K562 (cell line): ENCODE measurements around the gene MATN4. TPM values are rescaled to one million over a fixed set of nuclear protein-coding genes. Genes with fewer than 3 reads are reported as not detected.

Source experiments
- ARNT ChIP-seq, 2 experiments: fragments of 450-650 bp; IDR thresholded peaks; 2 replicates each; pipeline ENCODE4 v1.6.1; 2016; ENCODE audit warnings: mild to moderate bottlenecking in 1 of 2
- ATF7 ChIP-seq: fragments of 450-650 bp; IDR thresholded peaks from 2 replicates; pipeline ENCODE4 v1.7.1; 2014; ENCODE audit warnings: mild to moderate bottlenecking, moderate library complexity
- CBX1 ChIP-seq: sonication (generic); IDR thresholded peaks from 2 replicates; pipeline ENCODE4 v1.6.1; 2016; ENCODE audit warnings: antibody characterized with exemption, low read depth, mild to moderate bottlenecking
- CBX5 ChIP-seq: IDR thresholded peaks from 2 replicates; pipeline ENCODE4 v1.6.1; 2014; ENCODE audit warnings: low read depth, borderline replicate concordance
- CEBPG ChIP-seq, 3 experiments: fragments of 200-800 bp in 1 of 3; sonication (Bioruptor generic) in 1 of 3; sonication (generic) in 1 of 3; formaldehyde crosslinking in 1 of 3; IDR thresholded peaks in 2 of 3; conservative IDR thresholded peaks in 1 of 3; 2 replicates each; pipeline versions ENCODE4 v1.6.1 to v1.8.0; 2016 to 2022; ENCODE audit warnings: missing compliant biosample characterization in 2 of 3, missing genetic modification characterization in 2 of 3, mild to moderate bottlenecking in 1 of 3, missing genetic modification reagents in 1 of 3
- ESRRA ChIP-seq: fragments of 450-650 bp; IDR thresholded peaks from 2 replicates; pipeline ENCODE4 v1.6.1; 2014; ENCODE audit warnings: low read depth, mild to moderate bottlenecking, moderate library complexity, borderline replicate concordance
- FOXA1 ChIP-seq: fragments of 450-650 bp; IDR thresholded peaks from 2 replicates; pipeline ENCODE4 v1.6.1; 2016; ENCODE audit warnings: mild to moderate bottlenecking, borderline replicate concordance
- HDAC2 ChIP-seq: fragments of 450-650 bp; IDR thresholded peaks from 2 replicates; pipeline ENCODE4 v1.6.1; 2016; ENCODE audit warnings: mild to moderate bottlenecking
- PRPF4 ChIP-seq: fragments of 200-400 bp; formaldehyde crosslinking; IDR thresholded peaks from one replicate; pipeline ENCODE4 v1.6.1; 2017; ENCODE audit warnings: low read length, low read depth, mild to moderate bottlenecking; ENCODE audit not compliant: insufficient read depth, poor library complexity, severe bottlenecking
- RFX7 ChIP-seq: fragments of 250-450 bp; sonication (Bioruptor Pico); IDR thresholded peaks from 2 replicates; pipeline ENCODE4 v1.5.1; 2021; ENCODE audit warnings: mild to moderate bottlenecking
- ZNF57 ChIP-seq: fragments of 450-650 bp; formaldehyde crosslinking; IDR thresholded peaks from 2 replicates; pipeline ENCODE4 v1.4.0; 2020; ENCODE audit warnings: mild to moderate bottlenecking, moderate library complexity
- polyA plus RNA-seq, 8 experiments: library from polyadenylated mRNA; depleted of rRNA in 4 of 8; stranded (reverse) in 5 of 8; unstranded in 3 of 8; fragments of >200 nt; fragmentation: Nextera tagmentation in 2 of 8; fragmentation: Illumina TruSeq in 1 of 8; extraction: Ambion mirVana in 2 of 8; extraction: Trizol in 1 of 8; gene quantifications; 2 replicates each; pipeline versions ENCODE4 v1.2.1 to v1.2.3, GENCODE V29; 2011 to 2014; ENCODE audit warnings: inconsistent platforms in 1 of 8, missing spikeins in 1 of 8
- total RNA-seq, 7 experiments: library from RNA; depleted of rRNA in 6 of 7; stranded (reverse); fragments of >200 nt in 6 of 7; fragmentation: Illumina TruSeq in 2 of 7; extraction: Trizol in 2 of 7; gene quantifications; 2 replicates each; pipeline versions ENCODE4 v1.2.1 to v1.2.3, GENCODE V29; 2011 to 2021; ENCODE audit warnings: low replicate concordance in 1 of 7
- TF ChIP-seq, protein P1 (sequence below): fragments of 450-650 bp; formaldehyde crosslinking; conservative IDR thresholded peaks from 2 replicates; pipeline ENCODE4 v1.4.0; 2022; ENCODE audit warnings: mild to moderate bottlenecking, missing genetic modification characterization
- TF ChIP-seq, protein P2 (sequence below): fragments of 200-800 bp; sonication (Bioruptor generic); IDR thresholded peaks from 2 replicates; pipeline ENCODE4 v1.6.1; 2017; ENCODE audit warnings: missing genetic modification characterization, missing compliant biosample characterization
- TF ChIP-seq, protein P3 (sequence below), 2 experiments: fragments of 450-650 bp in 1 of 2; sonication (generic) in 1 of 2; formaldehyde crosslinking in 1 of 2; IDR thresholded peaks; 2 replicates each; pipeline versions ENCODE4 v1.7.1 to v1.9.0; 2016 to 2022; ENCODE audit warnings: inconsistent platforms in 1 of 2, mild to moderate bottlenecking in 1 of 2, missing genetic modification reagents in 1 of 2
- TF ChIP-seq, protein P4 (sequence below): fragments of 450-650 bp; formaldehyde crosslinking; IDR thresholded peaks from 2 replicates; pipeline ENCODE4 v1.4.0; 2022; ENCODE audit warnings: missing genetic modification characterization

Gene MATN4
- total and polyA plus RNA-seq, 9 of the 15 experiments (the other 6 are each of a cell fraction or from before 2014, with no cell fraction given) = 0.09 TPM; not detected in 8

DNA sequence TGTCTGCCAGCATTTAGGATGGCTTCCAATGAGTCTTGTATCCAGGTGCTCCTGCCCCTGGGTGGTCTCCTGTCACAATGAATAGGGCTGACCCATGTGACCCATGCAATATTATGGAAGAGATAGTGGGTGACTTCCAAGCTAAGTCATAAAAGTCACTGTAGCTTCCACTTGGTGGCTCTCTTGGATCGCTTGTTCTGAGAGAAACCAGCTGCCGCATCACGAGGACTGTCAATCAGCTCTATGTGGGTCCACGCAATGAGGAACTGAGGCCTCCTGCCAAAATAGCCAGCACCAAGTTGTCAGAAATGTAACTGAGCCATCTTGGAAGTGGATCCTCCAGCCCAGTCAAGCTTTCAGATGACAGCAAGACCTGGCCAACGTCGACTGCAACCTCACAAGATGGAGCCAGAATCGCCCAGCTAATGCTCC, 14.9 kb upstream of the MATN4 start (continued):
- TF ChIP-seq, protein P1, sequence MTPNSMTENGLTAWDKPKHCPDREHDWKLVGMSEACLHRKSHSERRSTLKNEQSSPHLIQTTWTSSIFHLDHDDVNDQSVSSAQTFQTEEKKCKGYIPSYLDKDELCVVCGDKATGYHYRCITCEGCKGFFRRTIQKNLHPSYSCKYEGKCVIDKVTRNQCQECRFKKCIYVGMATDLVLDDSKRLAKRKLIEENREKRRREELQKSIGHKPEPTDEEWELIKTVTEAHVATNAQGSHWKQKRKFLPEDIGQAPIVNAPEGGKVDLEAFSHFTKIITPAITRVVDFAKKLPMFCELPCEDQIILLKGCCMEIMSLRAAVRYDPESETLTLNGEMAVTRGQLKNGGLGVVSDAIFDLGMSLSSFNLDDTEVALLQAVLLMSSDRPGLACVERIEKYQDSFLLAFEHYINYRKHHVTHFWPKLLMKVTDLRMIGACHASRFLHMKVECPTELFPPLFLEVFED (CRISPR knock-in tag) = no peak
- TF ChIP-seq HDAC2 = no peak
- TF ChIP-seq, protein P2, sequence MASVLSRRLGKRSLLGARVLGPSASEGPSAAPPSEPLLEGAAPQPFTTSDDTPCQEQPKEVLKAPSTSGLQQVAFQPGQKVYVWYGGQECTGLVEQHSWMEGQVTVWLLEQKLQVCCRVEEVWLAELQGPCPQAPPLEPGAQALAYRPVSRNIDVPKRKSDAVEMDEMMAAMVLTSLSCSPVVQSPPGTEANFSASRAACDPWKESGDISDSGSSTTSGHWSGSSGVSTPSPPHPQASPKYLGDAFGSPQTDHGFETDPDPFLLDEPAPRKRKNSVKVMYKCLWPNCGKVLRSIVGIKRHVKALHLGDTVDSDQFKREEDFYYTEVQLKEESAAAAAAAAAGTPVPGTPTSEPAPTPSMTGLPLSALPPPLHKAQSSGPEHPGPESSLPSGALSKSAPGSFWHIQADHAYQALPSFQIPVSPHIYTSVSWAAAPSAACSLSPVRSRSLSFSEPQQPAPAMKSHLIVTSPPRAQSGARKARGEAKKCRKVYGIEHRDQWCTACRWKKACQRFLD (CRISPR knock-in tag) = no peak
- no peak for TF ChIP-seq ZNF57 (CRISPR knock-in tag)
- no peak for TF ChIP-seq PRPF4
- peak; percentile 76; the same call in 1 of the 2 replicates for TF ChIP-seq ATF7
- no peak for TF ChIP-seq CBX5
- TF ChIP-seq, protein P3, sequence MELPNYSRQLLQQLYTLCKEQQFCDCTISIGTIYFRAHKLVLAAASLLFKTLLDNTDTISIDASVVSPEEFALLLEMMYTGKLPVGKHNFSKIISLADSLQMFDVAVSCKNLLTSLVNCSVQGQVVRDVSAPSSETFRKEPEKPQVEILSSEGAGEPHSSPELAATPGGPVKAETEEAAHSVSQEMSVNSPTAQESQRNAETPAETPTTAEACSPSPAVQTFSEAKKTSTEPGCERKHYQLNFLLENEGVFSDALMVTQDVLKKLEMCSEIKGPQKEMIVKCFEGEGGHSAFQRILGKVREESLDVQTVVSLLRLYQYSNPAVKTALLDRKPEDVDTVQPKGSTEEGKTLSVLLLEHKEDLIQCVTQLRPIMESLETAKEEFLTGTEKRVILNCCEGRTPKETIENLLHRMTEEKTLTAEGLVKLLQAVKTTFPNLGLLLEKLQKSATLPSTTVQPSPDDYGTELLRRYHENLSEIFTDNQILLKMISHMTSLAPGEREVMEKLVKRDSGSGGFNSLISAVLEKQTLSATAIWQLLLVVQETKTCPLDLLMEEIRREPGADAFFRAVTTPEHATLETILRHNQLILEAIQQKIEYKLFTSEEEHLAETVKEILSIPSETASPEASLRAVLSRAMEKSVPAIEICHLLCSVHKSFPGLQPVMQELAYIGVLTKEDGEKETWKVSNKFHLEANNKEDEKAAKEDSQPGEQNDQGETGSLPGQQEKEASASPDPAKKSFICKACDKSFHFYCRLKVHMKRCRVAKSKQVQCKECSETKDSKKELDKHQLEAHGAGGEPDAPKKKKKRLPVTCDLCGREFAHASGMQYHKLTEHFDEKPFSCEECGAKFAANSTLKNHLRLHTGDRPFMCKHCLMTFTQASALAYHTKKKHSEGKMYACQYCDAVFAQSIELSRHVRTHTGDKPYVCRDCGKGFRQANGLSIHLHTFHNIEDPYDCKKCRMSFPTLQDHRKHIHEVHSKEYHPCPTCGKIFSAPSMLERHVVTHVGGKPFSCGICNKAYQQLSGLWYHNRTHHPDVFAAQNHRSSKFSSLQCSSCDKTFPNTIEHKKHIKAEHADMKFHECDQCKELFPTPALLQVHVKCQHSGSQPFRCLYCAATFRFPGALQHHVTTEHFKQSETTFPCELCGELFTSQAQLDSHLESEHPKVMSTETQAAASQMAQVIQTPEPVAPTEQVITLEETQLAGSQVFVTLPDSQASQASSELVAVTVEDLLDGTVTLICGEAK (IDR thresholded peaks at IDR 0.05) = no peak
- TF ChIP-seq, protein P3 (CRISPR knock-in tag; IDR thresholded peaks at IDR 0.05) = no peak
- no peak for TF ChIP-seq CEBPG (CRISPR knock-in tag; IDR thresholded peaks at IDR 0.05)
- no peak for TF ChIP-seq CEBPG (tag; conservative IDR thresholded peaks at IDR 0.05 in 1 of 2, IDR thresholded peaks at IDR 0.05 in 1 of 2)
- no peak for TF ChIP-seq CBX1
- no peak for TF ChIP-seq FOXA1
- TF ChIP-seq RFX7 (CRISPR knock-in tag) = no peak
- TF ChIP-seq, protein P4, sequence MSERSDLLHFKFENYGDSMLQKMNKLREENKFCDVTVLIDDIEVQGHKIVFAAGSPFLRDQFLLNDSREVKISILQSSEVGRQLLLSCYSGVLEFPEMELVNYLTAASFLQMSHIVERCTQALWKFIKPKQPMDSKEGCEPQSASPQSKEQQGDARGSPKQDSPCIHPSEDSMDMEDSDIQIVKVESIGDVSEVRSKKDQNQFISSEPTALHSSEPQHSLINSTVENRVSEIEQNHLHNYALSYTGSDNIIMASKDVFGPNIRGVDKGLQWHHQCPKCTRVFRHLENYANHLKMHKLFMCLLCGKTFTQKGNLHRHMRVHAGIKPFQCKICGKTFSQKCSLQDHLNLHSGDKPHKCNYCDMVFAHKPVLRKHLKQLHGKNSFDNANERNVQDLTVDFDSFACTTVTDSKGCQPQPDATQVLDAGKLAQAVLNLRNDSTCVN (CRISPR knock-in tag) = no peak
- TF ChIP-seq ARNT (IDR thresholded peaks at IDR 0.05) = no peak
- 0 out of 2 replicates have a peak, but pooled peaks have one; percentile 40 for TF ChIP-seq ESRRA
